Right lung (tissue), 5 donors: ENCODE results near the gene ACADS. TPM values are rescaled to one million over a fixed set of nuclear protein-coding genes. Genes with fewer than 3 reads are reported as not detected.

ENCODE experiments used
- DNase-seq, 2 donors: peaks; one replicate each; pipeline ENCODE4 v3.0.0-alpha.2; 2013
- polyA plus RNA-seq, 5 donors: library from polyadenylated mRNA; unstranded; fragments of 120-200 nt; gene quantifications; one replicate each; pipeline versions ENCODE4 v1.2.1 to v1.2.3, GENCODE V29; 2013; ENCODE audit warnings: inconsistent platforms in 1 of 5, low replicate concordance in 1 of 5; ENCODE audit not compliant: insufficient read length in 5 of 5, insufficient read depth in 1 of 5

ACADS gene
- polyA plus RNA-seq, 5 donors, result 8.8 to 17.5 (median 11.9) TPM

DNA sequence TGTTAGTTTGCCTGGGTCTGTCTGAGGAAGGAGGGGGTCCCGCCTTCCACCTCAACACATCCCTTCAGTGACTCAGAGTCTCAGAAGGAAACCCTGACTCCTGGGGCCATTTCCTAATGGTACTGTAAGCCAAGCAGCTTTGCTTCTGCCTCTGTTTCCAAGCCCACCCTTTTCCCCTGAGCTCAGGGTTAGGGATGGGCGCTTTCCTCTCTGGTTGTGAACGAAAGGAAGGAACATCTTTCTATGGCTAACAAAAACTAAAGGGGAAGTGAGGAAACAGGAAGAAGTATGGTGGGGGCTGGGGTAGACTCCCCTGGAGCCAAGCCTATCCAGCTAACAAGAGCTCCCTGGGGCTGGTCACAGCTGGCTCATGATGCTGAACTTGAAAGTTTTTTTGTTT is 27.0 kb upstream of the ACADS start:
- DNase-seq, result no peak

DNA sequence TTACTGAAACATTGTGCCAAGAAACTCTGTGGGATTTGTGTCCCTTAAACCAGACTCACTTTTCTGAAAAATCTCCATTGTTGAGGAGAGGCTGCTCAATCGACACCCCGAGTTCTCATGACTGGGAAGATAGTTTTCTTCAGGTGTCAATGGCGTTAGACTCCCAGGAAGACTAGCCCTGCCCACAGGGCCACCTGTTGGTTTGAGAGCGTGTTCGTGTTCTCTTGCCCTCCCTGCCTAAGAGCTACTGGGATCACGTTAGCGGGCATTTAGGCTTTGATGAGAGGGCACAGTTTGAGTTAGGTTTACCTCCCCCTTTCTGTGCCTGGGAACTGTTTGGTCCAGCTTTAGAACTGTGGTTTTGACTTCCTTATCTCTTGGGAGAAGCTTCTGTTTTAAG is 26.1 kb upstream of the ACADS start:
- no peak for DNase-seq

DNA sequence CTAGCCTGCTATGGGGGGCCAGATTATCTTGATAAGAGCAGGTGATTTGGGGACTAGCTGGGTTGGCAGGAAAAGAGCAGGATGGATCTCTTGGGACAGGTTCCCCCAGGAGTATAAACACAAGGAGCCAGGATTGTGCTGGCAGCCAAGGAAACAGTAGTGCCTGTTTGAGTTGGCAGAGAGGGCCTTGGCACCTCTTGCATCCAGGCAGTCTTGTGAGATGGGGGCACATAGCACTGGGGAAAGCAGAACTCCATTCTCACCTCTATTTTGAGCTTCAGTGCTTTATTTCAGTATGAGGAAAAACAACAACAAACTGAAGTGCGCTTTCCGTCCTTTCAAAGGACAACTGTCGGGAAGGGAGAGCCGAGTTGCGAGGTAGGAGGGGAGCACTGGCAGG is 24.7 kb upstream of the ACADS start:
- DNase-seq, result no peak

DNA sequence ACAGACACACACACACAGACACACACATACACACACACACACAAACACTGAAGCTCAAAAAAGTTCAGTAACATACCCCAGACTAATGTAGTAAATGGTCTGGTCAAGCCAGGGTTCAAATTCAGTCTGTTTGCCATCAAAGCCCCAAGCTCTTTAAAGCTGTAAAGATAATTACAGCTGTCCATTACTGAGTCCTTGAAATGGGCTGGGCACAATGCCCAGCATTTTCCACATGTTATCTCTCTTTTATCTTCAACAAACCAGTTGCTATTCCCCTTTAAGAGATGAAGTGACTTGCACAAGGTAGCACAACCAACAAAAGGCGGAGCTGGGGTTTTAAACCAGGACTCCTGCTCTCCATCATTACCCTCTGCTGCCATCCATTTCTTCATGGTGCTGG is 23.0 kb upstream of the ACADS start:
- DNase-seq, result no peak

DNA sequence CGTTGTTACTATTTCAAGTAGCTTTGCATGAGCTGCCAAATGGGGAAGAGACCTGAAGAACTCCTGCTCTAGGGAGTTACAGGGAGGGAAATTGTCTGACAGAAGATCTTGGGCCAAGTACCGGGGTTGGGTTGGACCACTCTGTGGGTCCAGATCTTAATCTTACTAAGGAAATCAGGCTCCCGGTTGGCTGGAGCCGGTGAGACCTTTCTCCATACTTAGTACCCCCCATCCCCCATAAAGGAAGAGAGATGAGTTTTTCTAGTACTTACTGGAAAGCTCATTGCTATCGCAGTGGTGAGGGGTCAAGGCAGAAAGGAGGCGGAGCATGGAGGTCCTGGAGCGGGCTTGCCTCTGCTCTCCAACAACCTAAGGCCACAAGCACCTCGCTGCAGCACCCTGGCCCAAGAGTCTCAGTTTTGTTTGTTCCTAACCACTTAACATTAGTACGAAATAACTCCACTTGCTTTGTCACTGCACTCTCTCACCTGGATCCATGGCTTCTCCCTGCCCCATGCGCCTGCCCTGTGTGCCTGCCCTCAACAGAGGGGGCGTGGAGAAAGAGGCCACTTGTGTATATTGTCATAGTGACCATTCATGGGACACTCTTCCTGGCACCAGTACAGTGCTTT is 22.2 kb upstream of the ACADS start:
- DNase-seq, result no peak

- no peak for DNase-seq
These were observed 20.0 kb upstream of the ACADS start for GRCh38 chr12:120705618-120706017.

DNA sequence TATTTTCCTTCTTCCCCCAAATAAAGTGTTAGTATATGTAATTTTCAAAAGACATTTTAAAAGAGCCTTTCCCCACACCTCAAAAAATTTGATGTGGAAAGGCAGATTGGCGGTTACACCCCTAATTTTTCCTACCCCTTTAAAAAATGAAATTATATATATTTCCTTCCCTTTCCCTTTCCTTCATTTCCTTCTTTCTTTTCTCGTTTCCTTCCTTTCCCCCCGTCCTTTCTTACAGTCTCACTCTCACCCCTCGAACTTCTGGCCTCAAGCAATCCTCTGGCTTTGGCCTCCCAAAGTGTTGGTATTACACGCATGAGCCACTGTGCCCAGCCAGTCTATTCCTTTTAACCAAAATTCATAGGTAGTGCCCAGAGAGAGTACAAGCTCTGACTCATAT is 19.6 kb upstream of the ACADS start:
- no peak for DNase-seq

GRCh38 chr12:120708651-120709050 is 17.0 kb upstream of the ACADS start:
- DNase-seq, result no peak

DNA sequence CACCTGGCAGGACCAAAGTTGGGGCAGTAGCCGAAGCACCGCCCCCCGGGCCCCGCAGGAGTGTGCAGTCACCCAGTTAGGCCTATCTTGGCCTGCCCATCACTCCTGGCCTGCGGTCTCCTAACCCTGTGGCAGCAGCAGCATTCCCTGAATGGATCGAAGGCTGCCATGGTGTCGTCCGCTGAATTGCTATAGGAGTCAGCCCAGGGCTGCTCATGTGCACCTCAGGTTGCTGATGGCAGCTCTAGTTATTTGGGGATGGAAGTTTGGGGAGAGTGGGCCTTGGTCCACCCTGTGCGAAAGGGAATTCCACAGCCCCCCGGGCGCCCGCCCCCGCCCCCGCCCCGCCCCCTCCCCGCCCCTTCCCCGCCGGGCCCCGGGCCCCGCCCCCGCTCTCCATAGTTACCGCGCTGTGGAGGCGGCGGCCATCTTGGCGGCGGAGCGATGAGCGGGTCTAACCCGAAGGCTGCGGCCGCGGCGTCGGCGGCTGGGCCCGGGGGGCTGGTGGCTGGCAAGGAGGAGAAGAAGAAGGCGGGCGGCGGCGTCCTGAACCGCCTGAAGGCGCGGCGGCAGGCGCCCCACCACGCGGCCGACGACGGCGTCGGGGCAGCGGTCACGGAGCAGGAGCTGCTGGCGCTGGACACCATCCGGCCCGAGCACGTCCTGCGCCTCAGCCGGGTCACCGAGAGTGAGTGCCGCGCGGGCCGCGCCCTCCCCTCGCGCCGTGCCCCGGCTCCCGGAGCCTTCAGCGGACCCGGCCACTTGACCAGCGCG is 15.4 kb upstream of the ACADS start, which contains the start of gene UNC119B:
Gene UNC119B, plus strand, starts transcription at position 428 of the 774 bp plus-strand sequence. Its CDS starts 17 bp downstream, at position 445.
- DNase-seq, result peak; percentile 60 to 70

- DNase-seq, result no peak
These were observed 14.8 kb upstream of the ACADS start for GRCh38 chr12:120710805-120711296.

DNA sequence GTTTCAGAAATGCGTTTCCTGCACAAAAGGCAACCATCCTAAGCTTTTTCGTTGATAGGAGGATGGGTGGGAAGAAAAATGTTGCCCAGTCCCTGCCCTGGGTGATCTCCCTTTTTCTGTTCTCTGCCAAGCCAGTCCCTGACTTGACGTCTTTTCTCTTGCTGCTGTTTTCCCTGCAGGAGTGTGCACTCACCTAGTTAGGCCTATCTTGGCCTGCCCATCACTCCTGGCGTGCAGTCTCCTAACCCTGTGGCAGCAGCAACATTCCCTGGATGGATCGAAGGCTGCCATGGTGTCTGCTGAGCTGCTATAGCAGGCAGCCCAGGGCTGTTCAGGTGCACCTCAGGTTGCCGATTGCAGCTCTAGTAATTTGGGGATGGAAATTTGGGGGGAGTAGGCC is 14.2 kb upstream of the ACADS start:
- DNase-seq, result no peak

GRCh38 chr12:120712610-120713009 is 13.0 kb upstream of the ACADS start:
- peak in 1 of 2 donors; percentile 53 for DNase-seq

GRCh38 chr12:120713861-120714482 is 11.7 kb upstream of the ACADS start:
- peak; percentile 58 to 69 for DNase-seq

- DNase-seq, result no peak
These were observed 7.6 kb upstream of the ACADS start for GRCh38 chr12:120718055-120718454.

DNA sequence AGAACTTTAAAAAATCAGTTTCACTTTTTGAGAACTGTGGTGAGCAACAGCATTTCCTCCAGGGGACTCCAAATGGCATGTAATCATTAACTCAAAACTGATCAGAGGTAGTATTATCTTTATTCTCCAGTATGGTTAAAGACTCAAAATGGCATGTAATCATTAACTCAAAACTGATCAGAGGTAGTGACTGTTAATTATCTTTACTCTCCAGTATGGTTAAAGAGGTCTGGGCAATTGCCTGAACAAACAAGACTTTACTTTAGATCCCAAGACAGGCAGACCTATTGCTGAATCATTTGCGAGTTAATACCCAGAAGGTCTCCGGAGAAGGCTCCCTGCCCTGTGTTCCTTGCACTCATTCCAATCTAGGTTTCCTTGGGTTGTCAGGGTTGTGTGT is 6.6 kb upstream of the ACADS start:
- no peak for DNase-seq

GRCh38 chr12:120719496-120720233 is 6.0 kb upstream of the ACADS start:
- DNase-seq, result no peak

GRCh38 chr12:120720234-120720986 is 5.2 kb upstream of the ACADS start:
- no peak for DNase-seq

DNA sequence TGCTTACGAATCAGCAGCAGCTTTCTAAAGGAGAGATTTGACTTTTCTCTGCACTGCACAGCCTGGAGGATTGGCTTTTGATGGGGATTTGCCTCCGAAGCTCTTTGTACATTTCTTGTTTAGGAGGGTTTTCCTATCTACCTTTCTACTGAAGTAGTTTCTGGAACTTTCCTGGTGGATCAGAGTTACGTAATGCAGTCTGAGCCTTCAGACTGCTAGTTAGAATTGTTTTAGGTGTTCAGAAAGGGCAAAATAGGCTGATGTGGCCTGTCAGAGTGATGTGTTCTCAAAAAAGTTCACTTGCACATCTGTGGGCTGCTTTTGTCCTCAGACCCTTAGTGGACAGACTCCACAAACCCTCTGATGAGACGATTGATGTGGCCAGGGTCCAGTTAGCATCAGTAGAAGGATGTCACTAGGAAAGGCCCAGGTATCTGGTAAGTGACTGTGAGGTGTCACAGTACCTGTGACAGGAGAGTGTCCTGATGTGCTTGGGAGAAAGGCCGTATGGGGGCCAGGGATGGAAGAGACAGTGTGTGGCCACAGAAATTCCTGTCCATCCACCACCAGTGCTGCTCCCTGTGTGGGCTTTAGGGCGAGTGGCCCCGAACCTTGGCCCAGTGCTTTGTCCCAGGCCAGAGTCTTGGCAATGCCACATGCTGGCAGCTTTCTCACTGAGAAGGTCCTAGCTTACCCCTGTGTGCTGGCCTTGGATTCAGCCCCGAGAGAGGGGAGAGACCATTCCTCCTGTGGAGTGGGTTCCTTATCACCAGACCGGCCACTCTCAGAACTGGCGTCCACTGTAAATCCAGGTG is 4.4 kb upstream of the ACADS start:
- no peak for DNase-seq

DNA sequence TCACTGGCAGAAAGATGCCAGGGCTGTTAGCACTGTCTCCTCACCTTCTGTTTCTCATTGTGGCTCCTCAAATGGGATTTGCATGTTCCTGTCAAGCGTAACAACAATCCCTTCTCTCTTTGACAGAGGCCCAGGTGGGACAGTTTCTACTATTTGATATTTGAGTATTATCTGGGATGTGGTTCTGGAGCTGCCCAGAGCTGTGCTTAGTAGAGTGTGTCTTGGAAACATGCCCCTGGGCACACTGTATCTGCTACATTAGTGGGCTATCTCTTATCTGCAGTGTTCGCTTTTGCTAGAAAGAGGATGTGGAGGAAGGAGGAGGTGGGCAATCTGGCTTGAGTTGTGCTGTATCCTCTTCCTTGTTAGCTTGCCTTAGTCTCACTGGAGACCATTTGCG is 3.8 kb upstream of the ACADS start:
- DNase-seq, result no peak

GRCh38 chr12:120722784-120723183 is 2.8 kb upstream of the ACADS start:
- DNase-seq, result no peak
